ENCODE results near the gene SHTN1.

SHTN1 gene

GRCh38 chr10:116989439-116989838, 15.5 kb downstream of the SHTN1 start:
- Histone ChIP-seq H4K20me1 (ENCODE audit: control insufficient read depth, insufficient read depth, low read depth, low read length) (no peaks in the 10 kb centered on the region), H3K36me3 (ENCODE audit: control insufficient read depth, low read length) (no peaks in the 10 kb centered on the region), H3K4me2 (ENCODE audit: low read length) (no peak overlapping the region), H3K9me2 (replicated peaks; ENCODE audit: control insufficient read depth, low read length) (no peaks in the 10 kb centered on the region), H3K9me3 (ENCODE audit: control insufficient read depth, insufficient read depth, low read length) (no peaks in the 10 kb centered on the region), H3K27ac (ENCODE audit: low read depth, low read length) (no peak overlapping the region), H3K4me1 (ENCODE audit: control insufficient read depth, low read length) (no peaks in the 10 kb centered on the region), H3K27me3 (ENCODE audit: control insufficient read depth, low read length) (peaks cover 2% of the 10 kb centered on the region), H3K79me2 (ENCODE audit: control insufficient read depth, low read length) (no peaks in the 10 kb centered on the region), H3K4me3 (ENCODE audit: low read length) (no peak overlapping the region), H3F3A (ENCODE audit: control insufficient read depth, insufficient read depth) (no peaks in the 10 kb centered on the region)
- TF ChIP-seq CTCF (IDR thresholded peaks at IDR 0.05; ENCODE audit: low read depth, low read length, poor library complexity, severe bottlenecking) (no peak), EZH2phosphoT487 (IDR thresholded peaks at IDR 0.05; ENCODE audit: borderline replicate concordance, low read length) (no peak)

DNA sequence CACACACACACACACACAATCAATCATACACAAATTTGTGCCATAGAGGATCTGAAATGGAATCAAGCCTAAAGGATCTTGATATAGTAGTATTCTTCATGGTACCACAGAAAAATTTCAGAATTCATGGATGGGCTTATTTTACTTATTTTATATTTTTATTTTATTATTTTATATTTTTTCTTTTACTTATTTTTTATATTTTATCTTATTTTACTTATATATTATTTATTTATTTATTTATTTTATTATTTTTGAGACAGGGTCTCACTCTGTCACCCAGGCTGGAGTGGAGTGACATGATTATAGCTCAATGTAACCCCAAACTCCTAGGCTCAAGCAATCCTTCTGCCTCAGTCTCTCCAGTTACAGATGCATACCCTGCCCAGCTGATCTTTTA, 16.7 kb downstream of the SHTN1 start:
- TF ChIP-seq EZH2phosphoT487 (IDR thresholded peaks at IDR 0.05; ENCODE audit: borderline replicate concordance, low read length), result no peak
- Histone ChIP-seq H3K27ac (ENCODE audit: low read depth, low read length) (no peak overlapping the region), H3K79me2 (ENCODE audit: control insufficient read depth, low read length) (no peaks in the 10 kb centered on the region), H4K20me1 (ENCODE audit: control insufficient read depth, insufficient read depth, low read depth, low read length) (no peaks in the 10 kb centered on the region), H3K9me3 (ENCODE audit: control insufficient read depth, insufficient read depth, low read length) (no peaks in the 10 kb centered on the region), H3F3A (ENCODE audit: control insufficient read depth, insufficient read depth) (no peaks in the 10 kb centered on the region), H3K4me2 (ENCODE audit: low read length) (no peak overlapping the region), H3K4me3 (ENCODE audit: low read length) (no peak overlapping the region), H3K9me2 (replicated peaks; ENCODE audit: control insufficient read depth, low read length) (no peaks in the 10 kb centered on the region), H3K36me3 (ENCODE audit: control insufficient read depth, low read length) (no peaks in the 10 kb centered on the region), H3K4me1 (ENCODE audit: control insufficient read depth, low read length) (no peaks in the 10 kb centered on the region), H3K27me3 (ENCODE audit: control insufficient read depth, low read length) (no peaks in the 10 kb centered on the region)

- Histone ChIP-seq H3K4me2 (ENCODE audit: low read length) (no peak overlapping the region), H4K20me1 (ENCODE audit: control insufficient read depth, insufficient read depth, low read depth, low read length) (no peaks in the 10 kb centered on the region), H3K36me3 (ENCODE audit: control insufficient read depth, low read length) (no peaks in the 10 kb centered on the region), H3F3A (ENCODE audit: control insufficient read depth, insufficient read depth) (no peaks in the 10 kb centered on the region), H3K9me2 (replicated peaks; ENCODE audit: control insufficient read depth, low read length) (no peaks in the 10 kb centered on the region), H3K9me3 (ENCODE audit: control insufficient read depth, insufficient read depth, low read length) (no peaks in the 10 kb centered on the region), H3K27me3 (ENCODE audit: control insufficient read depth, low read length) (no peaks in the 10 kb centered on the region), H3K27ac (ENCODE audit: low read depth, low read length) (no peak overlapping the region), H3K4me1 (ENCODE audit: control insufficient read depth, low read length) (no peaks in the 10 kb centered on the region), H3K4me3 (ENCODE audit: low read length) (no peak overlapping the region), H3K79me2 (ENCODE audit: control insufficient read depth, low read length) (no peaks in the 10 kb centered on the region)
- no peak for TF ChIP-seq CTCF (IDR thresholded peaks at IDR 0.05; ENCODE audit: low read depth, low read length, poor library complexity, severe bottlenecking)
- TF ChIP-seq EZH2phosphoT487 (IDR thresholded peaks at IDR 0.05; ENCODE audit: borderline replicate concordance, low read length), result no peak
Observed at GRCh38 chr10:116985611-116986010, 19.4 kb downstream of the SHTN1 start.

DNA sequence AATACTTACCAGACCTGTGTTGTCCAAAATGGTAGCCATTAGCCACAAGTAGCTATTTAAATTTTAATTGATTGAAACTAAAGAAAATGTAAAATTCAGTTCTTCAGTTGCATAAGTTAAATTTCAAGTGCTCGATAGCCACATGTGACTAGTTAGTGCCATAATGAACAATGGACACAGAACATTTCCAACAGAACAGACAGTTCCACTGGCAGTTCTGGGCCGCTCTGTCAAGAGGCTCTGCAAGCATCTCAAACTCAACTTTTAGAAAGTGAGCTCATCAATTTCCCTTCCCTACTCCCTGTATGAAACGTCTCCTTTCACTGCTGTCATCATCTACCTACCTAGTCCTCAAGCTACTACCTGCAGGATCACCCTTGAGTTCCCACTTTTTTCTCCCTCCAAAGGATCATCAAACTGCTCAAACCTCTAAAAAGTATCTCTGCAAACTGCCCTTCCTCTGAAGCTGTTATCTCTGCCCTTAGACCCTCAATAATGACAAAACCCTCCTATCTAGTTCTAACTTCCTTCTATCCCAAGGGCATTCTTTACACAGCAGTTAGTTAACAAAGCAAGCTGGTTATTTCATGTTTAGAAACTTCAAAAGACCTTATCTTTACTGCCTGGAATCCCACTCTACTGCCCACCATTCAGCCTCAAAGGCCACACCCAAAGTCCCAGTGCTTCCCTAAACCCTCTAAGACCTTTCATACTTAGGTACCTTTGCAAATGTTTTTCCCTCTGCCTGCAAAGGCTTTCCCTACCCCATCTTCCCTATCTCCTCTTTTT, 20.6 kb downstream of the SHTN1 start:
- Histone ChIP-seq H3K27ac (ENCODE audit: low read depth, low read length) (no peak overlapping the region), H3K9me3 (ENCODE audit: control insufficient read depth, insufficient read depth, low read length) (no peaks in the 10 kb centered on the region), H3K4me1 (ENCODE audit: control insufficient read depth, low read length) (no peaks in the 10 kb centered on the region), H3F3A (ENCODE audit: control insufficient read depth, insufficient read depth) (no peaks in the 10 kb centered on the region), H4K20me1 (ENCODE audit: control insufficient read depth, insufficient read depth, low read depth, low read length) (no peaks in the 10 kb centered on the region), H3K79me2 (ENCODE audit: control insufficient read depth, low read length) (no peaks in the 10 kb centered on the region), H3K36me3 (ENCODE audit: control insufficient read depth, low read length) (no peaks in the 10 kb centered on the region), H3K27me3 (ENCODE audit: control insufficient read depth, low read length) (no peaks in the 10 kb centered on the region), H3K4me2 (ENCODE audit: low read length) (no peak overlapping the region), H3K4me3 (ENCODE audit: low read length) (no peak overlapping the region), H3K9me2 (replicated peaks; ENCODE audit: control insufficient read depth, low read length) (no peaks in the 10 kb centered on the region)
- no peak for TF ChIP-seq CTCF (IDR thresholded peaks at IDR 0.05; ENCODE audit: low read depth, low read length, poor library complexity, severe bottlenecking)
- TF ChIP-seq EZH2phosphoT487 (IDR thresholded peaks at IDR 0.05; ENCODE audit: borderline replicate concordance, low read length), result no peak

All from DOHH2 (cell line).